Epithelial cell of umbilical artery (primary cell): ENCODE results near the gene RABEP2. TPM values are rescaled to one million over a fixed set of nuclear protein-coding genes. Genes with fewer than 3 reads are reported as not detected.

Experiments
- total RNA-seq: library from RNA; depleted of rRNA; stranded (reverse); fragments of >200 nt; gene quantifications from 2 replicates; pipeline ENCODE4 v1.2.3, GENCODE V29; 2014

The RABEP2 gene
- 41.3 and 48.5 TPM in 2 replicates for total RNA-seq

GRCh38 chr16:28924762-28925385 is at the start of gene RABEP2:
Gene RABEP2, minus strand, starts transcription at chr16:28925238. Its CDS starts 75 bp downstream, at chr16:28925163.

GRCh38 chr16:28974437-28975157 is 49.6 kb upstream of the RABEP2 start, which contains the start of gene SPNS1:
Gene SPNS1, plus strand, starts transcription at chr16:28974778. Its CDS starts 374 bp downstream, at chr16:28975152.

GRCh38 chr16:28950648-28951409 is 25.8 kb upstream of the RABEP2 start, which contains the start of gene NFATC2IP:
Gene NFATC2IP, plus strand, starts transcription at chr16:28950937. Its CDS starts 75 bp downstream, at chr16:28951012.

GRCh38 chr16:28931801-28932225 is 6.8 kb upstream of the RABEP2 start, which contains the start of gene CD19:
Gene CD19, plus strand, starts transcription at chr16:28931971. Its CDS starts 30 bp downstream, at chr16:28932001.

GRCh38 chr16:28878083-28878926 is 46.7 kb downstream of the RABEP2 start, which contains the start of gene ATP2A1:
Gene ATP2A1, plus strand, starts transcription at chr16:28878488. Its CDS starts 184 bp downstream, at chr16:28878672.

Other genes with a start within 250 kb of the RABEP2 start
- gene EIF3C, start 213.8 kb downstream of the RABEP2 start, total RNA-seq: 125 and 219 TPM in 2 replicates
- 1.6 and 1.7 TPM in 2 replicates for gene NPIPB9, start 173.5 kb downstream of the RABEP2 start, total RNA-seq
- gene ATXN2L, start 102.2 kb downstream of the RABEP2 start, total RNA-seq: 25.7 and 26.3 TPM in 2 replicates
- 150 and 187 TPM in 2 replicates for gene TUFM, start 78.9 kb downstream of the RABEP2 start, total RNA-seq
- gene SH2B1, start 61.4 kb downstream of the RABEP2 start, total RNA-seq: 6.8 and 7.3 TPM in 2 replicates
- gene ATP2A1, start 46.8 kb downstream of the RABEP2 start, total RNA-seq: under 0.01 and 0.30 TPM in 2 replicates
- 0.32 TPM in 1 of 2 replicates, not detected in the other for gene CD19, start 6.7 kb upstream of the RABEP2 start, total RNA-seq
- gene NFATC2IP, start 25.7 kb upstream of the RABEP2 start, total RNA-seq: 14.9 and 20.1 TPM in 2 replicates
- 22.8 and 24.0 TPM in 2 replicates for gene SPNS1, start 49.5 kb upstream of the RABEP2 start, total RNA-seq
- gene LAT, start 59.8 kb upstream of the RABEP2 start, total RNA-seq: 0.15 and 0.65 TPM in 2 replicates